GM19351 (cell line): ENCODE measurements around the gene GDF15.
A peak's percentile ranks its signal among the peaks of the same experiment; 100 is the strongest.

Experiments used
- ATAC-seq: cut with Tn5 transposase; IDR thresholded peaks from one replicate; pipeline ENCODE4 v1.9.1; 2021; ENCODE audit warnings: mild to moderate bottlenecking, moderate library complexity; ENCODE audit not compliant: unreplicated experiment

The GDF15 gene

GRCh38 chr19:18417250-18418028 is 31.5 kb downstream of the GDF15 start:
- ATAC-seq: no peak

GRCh38 chr19:18418029-18418482 is 32.1 kb downstream of the GDF15 start:
- no peak for ATAC-seq

DNA sequence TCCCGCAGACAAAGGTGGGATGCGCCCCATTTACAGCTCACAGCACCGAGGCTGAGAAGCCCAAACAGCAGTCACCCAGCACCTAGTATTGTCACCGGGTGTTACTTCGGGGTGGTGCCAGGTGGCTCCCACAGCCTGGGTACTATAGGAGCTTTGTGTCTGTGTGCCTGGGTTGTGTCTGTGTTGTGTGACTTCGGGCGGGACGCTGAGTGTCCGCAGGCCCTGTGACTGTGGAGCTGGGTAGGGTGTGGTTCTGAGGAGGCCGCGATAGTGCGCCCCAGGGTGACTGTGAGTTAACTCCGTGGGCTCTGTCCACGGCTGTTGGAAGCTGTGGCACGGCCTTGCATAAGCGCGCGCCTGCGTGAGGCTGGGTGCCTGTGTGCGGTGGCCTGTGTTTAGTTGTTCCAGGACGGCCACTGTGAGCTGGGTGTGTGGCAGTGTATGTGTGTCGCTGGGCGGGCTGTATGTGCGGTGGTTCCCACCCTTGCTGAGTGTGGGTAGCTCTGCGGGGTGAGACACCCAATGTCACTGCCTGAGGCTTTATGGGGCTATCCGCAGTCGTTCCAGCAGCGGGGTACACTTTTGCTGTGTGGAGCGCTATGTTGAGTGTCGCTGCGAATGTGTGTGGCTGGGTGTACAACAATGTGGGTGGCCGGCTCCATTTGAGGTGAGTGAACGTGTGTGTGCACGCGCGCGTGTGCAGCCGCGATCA is 32.7 kb downstream of the GDF15 start:
- no peak for ATAC-seq

DNA sequence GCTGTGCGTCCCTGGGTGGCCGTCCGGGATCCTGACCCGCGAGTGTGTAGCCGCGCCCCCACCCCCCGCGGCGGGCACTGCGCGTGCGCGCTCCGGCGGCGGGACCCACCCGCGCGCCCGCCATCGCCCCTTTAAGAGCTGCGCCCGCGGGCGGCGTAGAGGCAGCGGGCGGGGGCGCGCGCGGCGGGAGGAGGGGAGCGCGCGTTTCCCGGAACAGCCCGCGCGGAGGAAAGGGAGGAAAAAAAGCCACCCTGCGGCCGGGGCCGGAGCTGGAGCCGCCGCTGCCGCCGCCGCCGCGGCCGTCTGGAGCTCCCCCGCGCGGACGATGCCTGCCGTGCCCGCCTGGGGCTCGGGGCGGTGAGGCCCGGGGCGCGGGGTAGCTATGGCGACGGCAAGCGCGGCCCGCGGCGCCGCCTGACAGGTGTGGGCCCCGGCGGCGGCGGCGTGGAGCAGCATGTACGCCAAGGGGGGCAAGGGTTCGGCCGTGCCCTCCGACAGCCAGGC is 33.3 kb downstream of the GDF15 start, which contains the start of gene SSBP4:
Gene SSBP4, plus strand, starts transcription at position 204 of the 504 bp plus-strand sequence. Its CDS starts 251 bp downstream, at position 455.
- ATAC-seq: peak; percentile 48

GRCh38 chr19:18419699-18420460 is 33.9 kb downstream of the GDF15 start:
- no peak for ATAC-seq

GRCh38 chr19:18420930-18421329 is 35.0 kb downstream of the GDF15 start:
- no peak for ATAC-seq

DNA sequence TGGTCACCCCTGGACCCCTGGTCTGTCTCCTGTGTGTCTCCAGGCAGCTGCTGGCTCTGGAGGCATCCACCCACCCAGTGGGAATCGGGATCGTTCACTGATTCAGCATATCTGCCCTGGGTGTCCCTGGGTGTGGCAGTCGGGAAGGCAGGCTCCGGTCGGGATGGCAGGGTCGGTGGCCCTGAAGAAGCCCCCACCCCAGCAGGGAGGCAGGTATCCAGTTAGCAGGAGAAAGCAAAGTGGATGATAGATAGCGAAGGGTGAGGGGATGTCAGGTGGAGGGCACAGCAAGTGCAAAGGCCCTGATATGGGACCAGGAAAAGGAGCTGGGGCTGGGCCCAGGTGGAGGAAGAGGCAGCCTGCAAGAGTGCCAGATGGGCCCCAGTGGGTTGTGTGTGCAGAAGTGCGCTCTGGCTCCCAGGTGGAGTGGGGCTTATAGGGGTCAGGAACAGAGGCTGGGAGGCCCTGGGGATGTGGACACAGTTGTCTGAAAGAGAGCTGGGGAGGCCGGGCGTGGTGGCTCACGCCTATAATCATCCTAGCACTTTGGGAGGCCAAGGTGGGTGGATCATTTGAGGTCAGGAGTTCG is 35.5 kb downstream of the GDF15 start:
- no peak for ATAC-seq

- ATAC-seq: no peak
Measured at GRCh38 chr19:18422530-18423191, 36.7 kb downstream of the GDF15 start.

DNA sequence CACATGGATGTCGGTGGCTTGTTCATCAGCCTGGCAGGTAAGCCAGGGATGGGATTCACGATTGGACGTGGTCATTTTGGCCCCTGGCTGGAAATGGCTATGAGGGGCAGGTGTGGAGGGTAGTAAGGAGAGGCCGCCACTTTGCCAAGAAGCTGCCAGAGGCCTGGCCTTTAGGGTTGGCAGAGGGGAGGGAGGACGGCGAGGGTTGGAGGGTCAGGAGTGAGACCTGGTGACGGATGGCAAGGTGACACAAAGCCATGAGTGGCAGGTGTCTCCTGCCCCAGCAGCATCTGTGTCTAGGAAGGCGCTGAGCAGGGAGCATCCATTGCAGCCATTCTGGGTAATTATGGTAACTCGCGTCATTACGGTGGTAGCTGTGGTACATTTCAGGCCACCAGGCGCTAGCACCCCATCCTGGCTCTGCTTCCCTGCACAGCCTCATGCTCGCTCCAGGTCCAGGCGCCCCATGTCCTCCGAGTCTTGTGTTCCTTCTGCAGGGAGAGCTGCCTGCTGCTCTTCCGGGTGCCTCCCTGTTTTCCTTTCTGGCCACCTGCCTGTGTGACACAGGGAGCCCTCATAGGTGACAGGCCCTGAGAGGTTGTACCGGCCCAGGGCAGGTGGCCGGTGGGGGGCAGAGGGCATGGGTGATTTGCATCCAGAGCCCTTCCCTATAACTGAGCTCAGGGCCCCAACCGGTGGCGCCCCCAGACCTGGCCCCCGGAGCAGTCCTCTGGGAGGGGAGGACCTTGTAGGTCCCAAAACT is 37.5 kb downstream of the GDF15 start:
- ATAC-seq: no peak

DNA sequence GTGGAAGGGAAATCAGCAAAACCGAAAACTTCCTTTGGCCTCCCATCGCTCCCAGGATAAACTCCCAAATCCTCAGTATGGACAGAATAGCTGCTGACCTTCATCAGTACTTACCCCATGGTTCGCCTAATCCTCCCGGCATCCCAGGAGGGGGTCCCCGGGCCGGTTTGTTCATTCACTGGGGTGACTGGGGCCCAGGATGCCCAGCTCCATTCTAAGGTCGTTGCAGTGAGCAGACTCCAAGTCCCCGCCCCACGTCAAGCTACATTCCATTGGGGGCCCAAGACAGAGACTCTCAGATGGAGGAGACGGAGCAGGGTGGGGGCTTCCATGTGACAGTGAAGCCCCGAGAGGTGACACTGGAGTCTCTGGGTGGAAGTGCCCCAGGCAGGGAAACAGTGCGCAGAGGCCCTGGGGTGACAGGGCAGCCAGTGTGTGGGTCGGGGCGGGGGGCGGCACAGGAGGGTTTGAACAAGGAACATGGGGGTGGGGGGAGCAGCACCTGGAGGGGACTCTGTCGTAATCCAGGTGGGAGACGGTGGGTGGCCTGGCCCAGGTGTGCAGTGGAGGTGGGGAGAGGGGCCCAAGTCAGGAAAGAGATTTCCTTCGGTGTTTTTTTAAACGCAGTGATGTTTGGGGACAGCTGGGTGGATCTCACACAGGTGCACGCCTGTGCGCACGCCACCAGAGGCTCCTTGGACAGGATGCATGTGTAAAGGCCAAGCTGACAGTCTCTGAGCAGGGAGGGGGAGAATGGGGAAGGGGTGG is 38.3 kb downstream of the GDF15 start:
- ATAC-seq: no peak

DNA sequence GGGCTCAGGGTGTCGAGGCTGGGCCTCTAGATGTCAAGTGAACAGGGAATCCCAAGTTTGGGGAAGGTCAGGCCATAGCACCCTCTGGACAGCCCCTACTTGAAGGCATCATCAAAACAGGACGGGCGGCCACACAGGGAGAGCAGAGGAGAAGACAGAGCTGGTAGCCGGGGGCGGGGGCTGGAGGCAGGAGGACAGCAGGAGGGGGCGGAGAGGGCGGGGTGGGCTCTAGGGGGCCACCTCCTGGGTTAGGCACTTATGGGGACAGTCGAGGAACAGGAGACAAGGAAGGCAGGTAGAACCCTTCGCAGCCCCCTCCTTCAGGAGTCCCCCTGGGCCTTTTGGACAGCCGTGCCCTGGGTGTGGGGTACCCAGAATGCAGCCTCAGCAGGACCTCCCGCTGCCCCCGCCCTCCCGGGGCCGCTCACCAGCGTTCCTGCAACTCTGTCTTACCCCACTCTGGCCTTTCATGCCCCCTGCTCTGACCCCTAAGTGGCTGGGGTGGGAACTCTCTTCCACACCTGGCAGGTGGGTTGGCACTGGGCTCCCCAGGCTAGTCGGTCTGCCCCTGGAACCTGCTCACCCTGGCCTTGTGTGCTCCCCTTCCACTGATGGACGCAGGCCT is 39.0 kb downstream of the GDF15 start:
- no peak for ATAC-seq

DNA sequence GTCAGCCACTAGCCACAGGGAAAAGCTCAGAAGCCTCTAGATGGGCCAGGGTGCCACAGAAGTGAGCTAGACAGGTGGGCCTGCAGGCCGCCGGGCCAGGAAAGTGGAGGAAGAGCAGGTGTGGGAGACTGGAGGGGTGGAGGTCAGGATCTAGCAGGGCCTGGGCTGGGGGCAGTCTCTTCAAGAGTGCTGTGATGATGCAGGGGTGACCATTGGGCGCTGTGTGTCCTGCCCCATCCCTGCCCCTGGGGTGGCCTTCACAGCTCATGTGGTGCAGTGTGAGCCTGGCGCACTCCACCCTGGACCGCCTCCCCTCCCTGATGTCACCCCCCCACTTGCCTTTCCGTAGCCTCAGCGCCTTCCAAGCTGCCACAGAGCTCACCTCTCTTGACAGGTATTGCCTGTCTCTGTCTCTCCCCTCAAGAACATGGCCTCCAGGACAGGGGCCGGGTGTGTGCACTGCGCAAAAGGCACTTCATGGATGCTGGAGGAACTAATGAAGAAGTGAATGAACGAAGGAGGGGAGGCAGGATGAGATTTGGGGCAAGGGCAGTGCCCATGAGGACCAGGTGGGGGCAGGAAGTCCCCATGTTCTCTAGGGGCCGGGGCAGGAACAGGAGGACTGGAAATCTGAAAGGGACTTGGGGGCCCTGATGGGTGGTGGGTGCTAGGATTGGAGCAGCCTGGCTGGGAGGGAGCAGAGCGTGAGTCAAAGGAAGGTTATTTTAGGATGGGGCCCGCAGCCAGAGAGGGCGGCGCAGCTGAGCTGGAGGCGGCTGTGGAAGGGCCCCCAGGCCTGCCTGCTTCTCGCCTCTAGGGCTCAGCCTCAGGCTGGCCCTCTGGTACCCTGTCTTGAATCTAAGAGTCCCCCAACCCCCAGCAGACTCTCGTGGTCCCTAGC is 39.8 kb downstream of the GDF15 start:
- ATAC-seq: no peak

GRCh38 chr19:18426416-18426767 is 40.4 kb downstream of the GDF15 start:
- ATAC-seq: no peak

- no peak for ATAC-seq
Measured at GRCh38 chr19:18427080-18427742, 41.3 kb downstream of the GDF15 start.

DNA sequence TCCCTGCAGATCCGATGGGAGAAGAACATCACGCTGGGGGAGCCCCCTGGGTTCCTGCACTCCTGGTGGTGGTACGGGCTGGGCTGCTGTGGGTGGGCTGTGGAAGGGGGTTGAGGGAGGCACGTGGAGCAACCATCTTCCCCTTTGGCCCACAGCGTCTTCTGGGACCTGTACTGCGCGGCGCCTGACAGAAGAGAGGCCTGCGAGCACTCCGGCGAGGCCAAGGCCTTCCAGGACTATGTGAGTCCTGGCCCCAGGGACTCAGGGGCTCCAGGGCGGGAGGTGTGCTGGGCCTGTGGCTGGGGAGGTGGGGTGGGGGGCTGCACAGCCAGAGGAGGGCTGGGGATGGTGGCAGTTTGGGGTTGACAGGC is 41.8 kb downstream of the GDF15 start:
- ATAC-seq: no peak

DNA sequence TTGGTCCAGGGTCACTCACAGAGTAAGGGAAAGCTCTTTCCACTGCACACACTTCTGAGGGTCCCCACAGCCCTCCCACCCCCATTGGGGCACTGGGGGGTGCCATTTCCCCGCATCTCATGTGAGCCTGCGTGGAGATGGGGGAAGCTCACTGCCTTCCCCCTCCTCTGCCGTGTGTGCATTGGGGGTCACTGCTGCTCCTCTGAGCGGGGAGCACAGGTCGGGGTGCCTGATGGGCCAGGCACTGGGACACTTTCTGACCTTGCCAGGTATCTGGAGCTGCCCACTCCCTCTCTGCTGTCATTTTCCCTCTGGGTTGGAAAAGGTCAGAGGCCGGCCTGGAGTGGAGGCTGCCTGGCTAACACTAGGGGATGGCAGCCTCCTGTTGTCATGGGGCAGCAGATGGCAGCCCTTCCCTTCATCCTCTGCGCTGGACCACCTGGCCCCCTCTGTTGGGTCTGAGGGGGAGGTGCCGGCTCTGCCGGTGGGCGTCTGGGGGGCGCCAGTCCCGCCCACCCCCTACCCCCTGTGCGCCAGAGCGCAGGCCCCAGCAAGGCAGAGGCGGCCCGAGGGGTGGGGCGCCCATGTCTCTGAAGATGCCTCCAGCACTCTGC is 42.3 kb downstream of the GDF15 start:
- ATAC-seq: no peak
